ENCODE measurements around the gene COQ8A.

- no peak for TF ChIP-seq CTCF (IDR thresholded peaks at IDR 0.05; ENCODE audit: low read length)
- TF ChIP-seq EZH2 (IDR thresholded peaks at IDR 0.05; ENCODE audit: borderline replicate concordance, low read length): no peak
Measured at GRCh38 chr1:226940029-226940805, at the start of gene COQ8A.

Data from OCI-LY1 (cell line).